Measurements from ENCODE around the gene CENPW.

CENPW gene

DNA sequence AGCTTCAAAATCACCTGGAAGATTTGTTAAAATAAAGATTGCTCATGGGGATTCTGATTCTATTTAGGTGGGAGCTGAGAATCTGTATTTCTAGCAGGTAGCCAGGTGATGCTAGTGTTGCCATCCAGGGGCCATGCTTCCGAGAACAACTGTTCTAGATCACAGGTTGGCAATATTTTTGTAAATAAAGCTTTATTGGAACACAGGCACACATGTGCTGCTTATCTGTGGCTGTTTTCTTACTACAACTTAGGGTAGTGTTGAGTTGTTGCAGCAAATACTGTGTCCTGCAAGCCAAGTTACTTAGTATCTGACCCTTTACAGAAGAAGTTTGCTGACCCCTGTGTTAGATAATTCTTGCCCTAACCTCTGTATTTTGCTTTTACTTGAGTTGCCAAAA is 12.0 kb downstream of the CENPW start:
- ATAC-seq = no peak
- Mint-ChIP-seq H3K27me3 (no peaks in the 10 kb centered on the region), H3K4me1 (no peaks in the 10 kb centered on the region), H3K36me3 (peaks cover 5% of the 10 kb centered on the region), H3K9me3 (no peaks in the 10 kb centered on the region), H3K27ac (no peak overlapping the region), H3K4me3 (no peak overlapping the region)

DNA sequence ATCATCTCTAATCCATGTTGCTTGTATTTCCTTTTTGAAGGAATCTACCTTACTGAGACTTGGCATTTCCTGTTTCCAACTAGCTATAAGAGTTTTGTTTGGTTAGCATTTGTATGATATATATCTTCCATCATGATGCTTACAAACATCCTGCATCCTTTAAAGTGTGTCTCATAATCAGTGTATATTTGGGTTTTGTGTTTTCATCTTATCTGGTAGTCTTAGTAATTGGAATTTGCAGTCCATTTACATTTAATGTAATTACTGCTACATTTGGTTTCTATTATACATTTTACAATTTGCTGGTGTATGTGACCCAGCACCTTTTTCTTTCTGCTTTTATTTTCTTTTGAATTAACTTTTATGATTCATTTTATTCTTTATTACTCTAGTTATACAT is 12.6 kb downstream of the CENPW start:
- peaks cover 6% of the 10 kb centered on the region for H3K36me3 Mint-ChIP-seq
- no peak overlapping the region for H3K4me3 Mint-ChIP-seq
- H3K9me3 Mint-ChIP-seq = no peaks in the 10 kb centered on the region
- H3K27me3 Mint-ChIP-seq = no peaks in the 10 kb centered on the region
- H3K4me1 Mint-ChIP-seq = no peaks in the 10 kb centered on the region
- no peak for ATAC-seq
- H3K27ac Mint-ChIP-seq = no peak overlapping the region

DNA sequence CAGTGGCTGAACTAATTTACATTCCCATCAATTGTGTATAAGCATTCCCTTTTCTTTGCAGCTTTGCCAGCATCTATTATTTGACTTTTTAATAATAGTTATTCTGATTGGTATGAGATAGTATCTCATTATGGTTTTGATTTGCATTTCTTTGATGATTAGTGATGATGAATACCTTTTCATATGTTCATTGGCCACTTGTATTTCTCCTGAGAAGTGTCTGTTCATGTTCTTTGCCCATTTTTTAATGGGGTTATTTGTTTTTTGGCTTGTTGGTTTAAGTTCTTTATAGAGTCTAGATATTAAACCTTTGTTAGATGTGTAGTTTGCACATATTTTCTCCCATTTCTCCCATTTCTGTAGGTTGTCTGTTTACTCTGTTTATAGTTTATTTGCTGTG is 16.6 kb downstream of the CENPW start:
- peaks cover 22% of the 10 kb centered on the region for H3K36me3 Mint-ChIP-seq
- no peaks in the 10 kb centered on the region for H3K27me3 Mint-ChIP-seq
- peaks cover 7% of the 10 kb centered on the region for H3K9me3 Mint-ChIP-seq
- no peak overlapping the region for H3K27ac Mint-ChIP-seq
- ATAC-seq = no peak
- no peaks in the 10 kb centered on the region for H3K4me1 Mint-ChIP-seq
- no peak overlapping the region for H3K4me3 Mint-ChIP-seq

DNA sequence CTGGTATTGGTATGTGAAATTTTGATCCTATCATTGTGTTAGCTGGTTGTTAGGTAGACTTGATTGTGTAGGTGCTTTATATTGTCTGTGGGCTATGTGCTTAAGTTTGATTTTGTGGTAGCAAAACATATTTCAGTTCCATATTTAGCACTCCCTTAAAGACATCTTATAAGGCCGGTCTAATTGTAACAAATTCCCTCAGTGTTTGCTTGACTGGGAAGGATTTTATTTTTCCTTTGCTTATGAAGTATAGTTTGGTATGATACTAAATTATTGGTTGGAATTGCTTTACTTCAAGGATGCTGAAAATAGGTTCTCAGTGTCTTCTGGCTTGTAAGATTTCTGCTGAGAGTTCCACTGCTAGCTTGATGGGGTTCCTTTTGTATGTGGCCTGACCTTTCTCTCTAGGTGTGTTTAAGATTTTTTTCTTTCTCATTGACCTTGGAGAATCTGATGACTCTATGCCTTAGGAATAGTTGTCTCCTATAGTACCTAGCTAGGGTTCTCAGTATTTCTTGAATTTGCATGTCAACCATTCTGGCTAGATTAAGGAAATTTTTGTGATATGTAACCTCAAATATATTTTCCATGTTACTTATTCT is 20.1 kb downstream of the CENPW start:
- no peaks in the 10 kb centered on the region for H3K4me1 Mint-ChIP-seq
- H3K4me3 Mint-ChIP-seq = no peak overlapping the region
- peaks cover 22% of the 10 kb centered on the region for H3K36me3 Mint-ChIP-seq
- no peak overlapping the region for H3K27ac Mint-ChIP-seq
- no peak for ATAC-seq
- H3K9me3 Mint-ChIP-seq = peaks cover 7% of the 10 kb centered on the region
- H3K27me3 Mint-ChIP-seq = no peaks in the 10 kb centered on the region

DNA sequence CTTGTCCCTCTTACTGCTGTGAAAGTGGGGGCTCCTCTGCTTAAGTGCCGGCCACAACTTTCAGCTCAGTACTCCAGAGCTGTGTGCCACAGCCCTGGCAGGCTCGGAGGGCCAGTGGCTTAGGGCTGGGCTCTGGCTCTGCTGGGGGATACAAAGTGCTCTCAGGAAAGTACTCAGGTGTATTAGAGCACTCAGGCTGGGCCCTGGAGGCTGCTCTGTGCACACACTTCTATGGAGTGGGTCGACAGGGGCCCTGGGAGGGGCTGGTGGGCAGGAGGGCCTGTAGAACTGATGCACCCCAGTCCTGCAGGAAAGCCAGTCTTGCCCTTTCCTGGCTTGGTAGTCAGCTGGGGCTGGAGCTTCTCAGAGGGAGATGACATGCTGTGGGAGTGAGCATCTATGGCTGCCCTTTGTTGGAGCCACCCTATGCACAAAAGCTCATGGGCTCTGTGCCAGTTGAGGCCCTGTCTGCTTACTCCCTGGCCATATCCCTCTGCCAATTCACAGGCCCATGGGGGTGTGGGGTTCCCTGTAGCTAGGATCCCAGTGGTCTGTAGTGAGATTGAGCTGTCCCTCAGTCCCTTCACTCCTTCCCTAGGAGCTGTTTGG is 22.0 kb downstream of the CENPW start:
- no peak overlapping the region for H3K27ac Mint-ChIP-seq
- H3K27me3 Mint-ChIP-seq = no peaks in the 10 kb centered on the region
- ATAC-seq = peak; percentile 24
- H3K4me1 Mint-ChIP-seq = no peaks in the 10 kb centered on the region
- H3K36me3 Mint-ChIP-seq = peaks cover 17% of the 10 kb centered on the region
- H3K9me3 Mint-ChIP-seq = peaks cover 7% of the 10 kb centered on the region
- H3K4me3 Mint-ChIP-seq = no peak overlapping the region

DNA sequence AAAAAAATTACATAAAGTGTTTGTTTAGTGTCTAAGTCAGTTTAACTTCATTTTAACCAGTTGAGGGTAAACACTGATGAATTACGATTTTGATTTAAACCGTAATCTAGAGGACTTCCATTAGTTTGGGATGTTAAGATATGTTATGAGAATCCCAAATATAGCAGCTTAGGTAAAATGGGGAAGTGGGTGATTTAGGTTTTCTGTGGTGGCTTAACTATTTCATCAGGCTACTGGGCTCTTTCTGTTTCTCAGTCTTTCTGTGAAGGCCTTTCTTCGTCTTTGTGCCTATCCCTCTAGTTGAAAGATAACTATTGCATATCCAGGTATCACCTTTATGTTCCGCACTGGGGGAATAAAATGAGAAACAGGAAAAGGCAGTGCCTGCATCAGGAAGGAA is 27.9 kb downstream of the CENPW start:
- Mint-ChIP-seq H3K27me3 (no peaks in the 10 kb centered on the region), H3K9me3 (no peaks in the 10 kb centered on the region), H3K4me3 (no peak overlapping the region), H3K36me3 (no peaks in the 10 kb centered on the region), H3K4me1 (no peaks in the 10 kb centered on the region), H3K27ac (no peak overlapping the region)
- no peak for ATAC-seq

DNA sequence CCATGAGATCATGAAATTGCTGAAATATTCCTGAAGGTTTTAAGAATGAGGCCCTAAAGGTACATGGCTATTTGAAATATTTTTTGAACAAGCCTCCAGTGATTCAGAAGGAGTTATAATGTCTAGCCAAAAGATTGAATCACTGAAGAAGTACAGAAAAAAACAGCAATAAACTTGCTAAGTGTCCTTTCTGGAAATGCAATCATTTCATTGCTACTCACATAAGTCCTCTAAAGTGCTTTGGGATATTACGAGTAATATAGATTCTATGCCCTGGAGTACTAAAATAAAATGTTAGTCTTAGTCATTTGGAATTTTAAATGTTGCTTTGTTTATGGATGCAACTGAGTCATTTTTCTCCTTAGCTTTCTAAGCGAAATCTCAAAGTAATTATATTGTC is 32.7 kb downstream of the CENPW start:
- ATAC-seq = no peak
- no peaks in the 10 kb centered on the region for H3K36me3 Mint-ChIP-seq
- no peaks in the 10 kb centered on the region for H3K9me3 Mint-ChIP-seq
- no peak overlapping the region for H3K4me3 Mint-ChIP-seq
- no peaks in the 10 kb centered on the region for H3K27me3 Mint-ChIP-seq
- H3K27ac Mint-ChIP-seq = no peak overlapping the region
- H3K4me1 Mint-ChIP-seq = no peaks in the 10 kb centered on the region

DNA sequence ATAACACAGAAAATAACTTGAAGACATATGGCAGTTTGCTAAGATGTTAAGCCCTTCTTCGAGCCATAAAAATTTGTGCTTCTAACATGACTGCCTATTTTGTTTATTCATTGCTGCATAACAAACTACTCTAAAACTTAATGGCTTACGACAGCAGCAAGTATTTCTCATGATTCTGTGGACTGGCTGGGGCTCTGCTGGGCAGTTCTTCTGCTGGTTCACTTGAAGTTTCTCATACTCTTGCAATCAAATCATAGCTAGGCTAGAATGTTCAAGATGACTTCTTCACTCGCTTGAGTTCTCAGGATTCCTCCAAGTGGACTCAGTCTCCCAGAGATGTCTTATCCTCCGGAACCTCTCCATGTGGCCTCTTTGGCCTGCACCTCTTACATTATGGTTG is 33.4 kb downstream of the CENPW start:
- Mint-ChIP-seq H3K4me1 (no peaks in the 10 kb centered on the region), H3K4me3 (no peak overlapping the region), H3K9me3 (no peaks in the 10 kb centered on the region), H3K27ac (no peak overlapping the region), H3K36me3 (no peaks in the 10 kb centered on the region), H3K27me3 (no peaks in the 10 kb centered on the region)
- ATAC-seq = no peak

DNA sequence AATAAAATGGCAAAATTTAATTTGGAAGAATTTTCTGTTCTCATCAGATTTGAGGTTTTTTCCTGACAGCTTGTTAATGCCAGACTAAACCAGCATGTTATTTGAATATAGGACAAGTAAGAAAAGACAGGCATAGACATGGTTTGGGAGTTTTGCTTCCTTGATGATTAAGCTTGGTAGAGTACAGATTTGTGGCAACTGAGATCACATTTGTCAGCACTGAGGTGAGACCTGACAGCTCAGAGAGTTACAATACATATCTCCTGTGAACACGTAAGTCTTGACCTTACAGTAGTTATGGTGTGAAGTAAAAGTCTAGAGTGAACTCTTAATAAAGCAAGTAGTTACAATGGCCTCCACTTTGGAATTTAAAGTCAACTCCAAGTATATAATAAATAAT is 34.5 kb downstream of the CENPW start:
- ATAC-seq = no peak
- Mint-ChIP-seq H3K36me3 (no peaks in the 10 kb centered on the region), H3K27ac (no peak overlapping the region), H3K4me3 (no peak overlapping the region), H3K27me3 (no peaks in the 10 kb centered on the region), H3K4me1 (no peaks in the 10 kb centered on the region), H3K9me3 (no peaks in the 10 kb centered on the region)

DNA sequence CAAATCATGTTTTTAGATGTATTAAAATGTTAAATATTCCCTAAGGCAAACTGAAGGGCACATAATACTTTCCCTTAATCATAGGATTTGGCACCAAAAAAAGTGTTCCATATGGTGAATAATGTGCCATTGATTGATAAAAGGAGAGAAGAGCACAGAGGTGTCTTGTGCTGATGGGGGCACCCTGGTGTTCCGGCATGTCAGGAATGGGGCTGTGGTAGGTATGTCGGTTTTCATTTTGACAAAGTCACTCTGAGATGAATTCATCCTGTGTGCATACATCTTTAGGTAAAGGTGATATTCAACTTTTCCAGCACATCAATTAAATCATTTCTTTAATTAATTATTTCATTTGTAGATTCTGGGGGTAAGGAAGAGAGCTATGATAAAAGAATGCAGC is 36.8 kb downstream of the CENPW start:
- H3K9me3 Mint-ChIP-seq = peaks cover 3% of the 10 kb centered on the region
- H3K27ac Mint-ChIP-seq = no peak overlapping the region
- no peaks in the 10 kb centered on the region for H3K4me1 Mint-ChIP-seq
- no peaks in the 10 kb centered on the region for H3K36me3 Mint-ChIP-seq
- H3K4me3 Mint-ChIP-seq = no peak overlapping the region
- H3K27me3 Mint-ChIP-seq = no peaks in the 10 kb centered on the region
- ATAC-seq = no peak

DNA sequence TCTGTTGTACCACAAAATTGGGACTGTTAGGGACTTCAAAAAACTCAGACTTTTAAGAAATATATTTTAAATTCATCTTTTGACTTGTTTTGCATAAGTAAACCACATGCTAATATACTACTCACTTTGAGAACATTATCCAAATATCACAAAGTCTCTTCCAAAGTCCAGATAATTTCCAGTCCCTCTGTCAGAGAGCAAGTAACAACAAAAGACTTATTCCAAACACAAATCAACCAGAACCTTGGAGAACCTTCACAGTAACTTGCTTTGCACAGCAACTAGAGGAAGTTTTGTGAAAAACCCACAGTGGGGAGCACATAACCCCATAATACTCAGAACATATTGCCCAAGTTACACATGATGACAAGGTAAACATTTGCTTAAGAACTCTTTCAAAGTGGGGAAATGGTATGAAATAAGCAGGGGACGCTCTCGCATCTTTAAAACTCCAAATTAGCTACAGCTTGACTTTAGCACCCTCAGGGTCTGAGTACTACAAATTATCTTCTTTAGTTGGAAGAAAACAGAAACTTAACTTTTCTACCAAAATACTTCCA is 37.8 kb downstream of the CENPW start:
- Mint-ChIP-seq H3K27me3 (no peaks in the 10 kb centered on the region), H3K36me3 (no peaks in the 10 kb centered on the region), H3K4me1 (no peaks in the 10 kb centered on the region), H3K27ac (no peak overlapping the region), H3K9me3 (peaks cover 4% of the 10 kb centered on the region), H3K4me3 (no peak overlapping the region)
- ATAC-seq = no peak

DNA sequence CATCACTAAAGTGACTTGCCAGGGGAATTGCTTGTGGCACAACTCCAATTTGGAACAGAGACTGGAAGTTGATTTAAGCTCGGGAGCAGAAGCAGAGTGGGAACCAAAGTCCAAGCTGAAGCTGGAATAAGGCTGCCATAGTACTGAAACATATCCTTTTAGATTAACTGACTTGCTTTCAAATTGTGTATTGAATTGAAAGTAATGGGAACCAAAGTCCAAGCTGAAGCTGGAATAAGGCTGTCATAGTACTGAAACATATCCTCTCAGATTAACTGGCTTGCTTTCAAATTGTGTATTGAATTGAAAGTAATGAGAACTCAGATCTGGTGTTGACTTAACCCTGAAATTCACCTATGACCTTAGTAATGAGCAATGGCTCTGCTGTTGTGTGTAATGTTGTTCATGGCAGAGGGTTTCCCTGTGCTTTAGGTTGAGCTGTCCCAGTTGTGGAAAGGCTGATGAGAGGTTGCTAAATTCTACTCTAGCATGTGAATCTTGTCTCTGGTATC is 40.2 kb downstream of the CENPW start:
- Mint-ChIP-seq H3K27ac (no peak overlapping the region), H3K27me3 (no peaks in the 10 kb centered on the region), H3K36me3 (no peaks in the 10 kb centered on the region), H3K4me3 (no peak overlapping the region), H3K9me3 (peaks cover 22% of the 10 kb centered on the region), H3K4me1 (no peaks in the 10 kb centered on the region)
- ATAC-seq = no peak

DNA sequence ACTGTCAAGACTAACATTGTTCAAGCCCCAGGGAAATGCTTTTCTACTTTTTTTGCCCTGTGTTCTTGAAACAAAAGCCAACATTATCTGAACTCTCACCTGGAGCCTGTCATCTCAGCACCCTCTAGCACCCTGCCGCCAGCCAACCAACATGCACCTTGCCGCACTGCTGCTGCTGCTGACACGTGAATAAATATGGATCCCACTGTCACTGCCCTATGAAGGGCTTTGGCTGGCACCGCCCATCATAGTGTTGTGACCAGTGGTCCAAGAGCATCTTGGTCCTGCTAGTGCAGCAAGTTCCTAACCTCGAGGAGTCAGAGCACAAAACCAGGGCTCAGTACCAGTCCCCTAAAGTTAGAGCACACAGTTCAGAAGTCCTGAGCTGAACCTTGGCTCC is 41.6 kb downstream of the CENPW start:
- ATAC-seq = no peak
- H3K4me3 Mint-ChIP-seq = no peak overlapping the region
- no peaks in the 10 kb centered on the region for H3K4me1 Mint-ChIP-seq
- H3K9me3 Mint-ChIP-seq = peaks cover 26% of the 10 kb centered on the region
- no peaks in the 10 kb centered on the region for H3K27me3 Mint-ChIP-seq
- no peak overlapping the region for H3K27ac Mint-ChIP-seq
- H3K36me3 Mint-ChIP-seq = no peaks in the 10 kb centered on the region

DNA sequence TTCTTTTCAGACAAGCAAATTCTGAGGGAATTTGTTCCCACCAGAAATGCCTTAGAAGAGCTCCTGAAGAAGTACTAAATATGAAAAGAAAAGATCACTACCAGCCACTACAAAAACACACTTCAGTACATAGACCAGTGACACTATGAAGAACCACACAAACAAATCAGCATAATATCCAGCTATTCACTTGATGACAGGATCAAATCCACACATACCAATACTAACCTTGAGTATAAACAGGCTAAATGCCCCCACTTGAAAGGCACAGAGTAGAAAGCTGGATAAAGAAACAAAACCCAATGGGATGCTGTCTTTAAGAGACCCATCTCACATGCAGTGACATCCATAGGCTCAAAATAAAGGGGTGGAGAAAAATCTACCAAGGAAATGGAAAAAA is 43.3 kb downstream of the CENPW start:
- Mint-ChIP-seq H3K4me1 (no peaks in the 10 kb centered on the region), H3K9me3 (peaks cover 26% of the 10 kb centered on the region), H3K27me3 (no peaks in the 10 kb centered on the region), H3K4me3 (no peak overlapping the region), H3K36me3 (no peaks in the 10 kb centered on the region), H3K27ac (no peak overlapping the region)
- no peak for ATAC-seq

DNA sequence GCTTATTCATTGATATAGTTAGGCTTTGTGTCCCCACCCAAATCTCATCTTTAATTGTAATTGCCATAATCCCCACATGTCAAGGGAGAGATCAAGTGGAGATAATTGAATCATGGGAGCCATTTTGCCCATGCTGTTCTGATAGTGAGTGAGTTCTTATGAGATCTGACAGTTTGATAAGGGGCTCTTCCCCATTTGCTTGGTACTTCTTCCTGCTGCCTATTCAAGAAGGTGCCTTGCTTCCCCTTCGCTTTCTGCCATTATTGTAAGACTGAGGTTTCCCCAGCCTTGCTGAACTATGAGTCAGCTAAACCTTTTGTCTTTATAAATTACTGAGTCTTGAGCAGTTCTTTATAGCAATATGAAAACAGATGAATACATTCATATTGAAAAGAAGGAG is 45.6 kb downstream of the CENPW start:
- Mint-ChIP-seq H3K4me3 (no peak overlapping the region), H3K36me3 (no peaks in the 10 kb centered on the region)
- no peak for ATAC-seq

DNA sequence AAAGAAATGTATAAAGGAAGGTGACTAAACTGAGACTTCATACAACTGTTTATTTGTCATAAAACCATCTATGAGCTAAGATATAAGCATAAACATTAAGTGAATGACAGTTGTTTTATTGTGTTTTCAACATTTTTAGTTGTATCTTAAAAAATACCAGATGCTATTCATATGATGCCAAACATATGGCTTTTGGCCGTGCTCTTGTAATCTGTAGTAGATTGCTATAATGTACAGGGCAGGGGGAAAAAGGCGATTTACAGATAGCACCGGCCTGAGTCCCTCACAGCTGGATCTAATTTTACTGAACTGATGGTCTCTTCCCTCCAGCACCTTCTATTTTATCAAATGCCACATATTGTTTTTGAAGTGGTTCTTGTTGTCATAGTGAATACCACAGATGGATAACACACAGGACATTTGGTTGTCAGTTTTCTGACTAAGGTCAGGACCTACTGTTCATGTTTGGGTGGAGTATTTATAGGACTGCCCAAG is 48.2 kb downstream of the CENPW start:
- H3K27me3 Mint-ChIP-seq = no peaks in the 10 kb centered on the region
- peaks cover 17% of the 10 kb centered on the region for H3K9me3 Mint-ChIP-seq
- H3K36me3 Mint-ChIP-seq = no peaks in the 10 kb centered on the region
- H3K4me3 Mint-ChIP-seq = no peak overlapping the region
- ATAC-seq = peak; percentile 36
- no peak overlapping the region for H3K27ac Mint-ChIP-seq
- no peaks in the 10 kb centered on the region for H3K4me1 Mint-ChIP-seq

More for the DNA sequence above, 45.6 kb downstream of the CENPW start:
- Mint-ChIP-seq H3K27ac (no peak overlapping the region), H3K4me1 (no peaks in the 10 kb centered on the region), H3K9me3 (peaks cover 26% of the 10 kb centered on the region), H3K27me3 (no peaks in the 10 kb centered on the region)
